Cerebellar nuclear complex (tissue), 1 donor: Measurements from ENCODE around the gene COX8C.

Experiments used
- DNase-seq, 2 experiments: peaks; one replicate each; lab custom pipeline; 2025; lab: John Stamatoyannopoulos, UW

Gene COX8C

GRCh38 chr14:93346926-93347721, at the start of gene COX8C:
TSS of gene COX8C (plus strand) at chr14:93347182. CDS start at chr14:93347269, 87 bp downstream.
- no peak for DNase-seq

GRCh38 chr14:93299416-93299815, 47.6 kb upstream of the COX8C start:
- DNase-seq = no peak

GRCh38 chr14:93299866-93300265, 47.1 kb upstream of the COX8C start:
- no peak for DNase-seq

GRCh38 chr14:93301821-93302447, 45.0 kb upstream of the COX8C start:
- DNase-seq = no peak

GRCh38 chr14:93302688-93303581, 44.0 kb upstream of the COX8C start:
- no peak for DNase-seq

GRCh38 chr14:93303659-93304058, 43.3 kb upstream of the COX8C start:
- DNase-seq = no peak

GRCh38 chr14:93304771-93305170, 42.2 kb upstream of the COX8C start:
- DNase-seq = no peak

GRCh38 chr14:93305725-93306418, 41.1 kb upstream of the COX8C start:
- no peak for DNase-seq

- DNase-seq = no peak
Measured at GRCh38 chr14:93306812-93307211, 40.2 kb upstream of the COX8C start.

GRCh38 chr14:93308686-93309345, 38.2 kb upstream of the COX8C start:
- DNase-seq = no peak

GRCh38 chr14:93309427-93309966, 37.5 kb upstream of the COX8C start:
- no peak for DNase-seq

GRCh38 chr14:93311082-93311481, 35.9 kb upstream of the COX8C start:
- no peak for DNase-seq

GRCh38 chr14:93315575-93315974, 31.4 kb upstream of the COX8C start:
- DNase-seq = no peak

- no peak for DNase-seq
Measured at GRCh38 chr14:93316716-93317115, 30.3 kb upstream of the COX8C start.

- no peak for DNase-seq
Measured at GRCh38 chr14:93317210-93317874, 29.6 kb upstream of the COX8C start.

GRCh38 chr14:93317875-93318807, 28.8 kb upstream of the COX8C start:
- DNase-seq = no peak

- no peak for DNase-seq
Measured at GRCh38 chr14:93318927-93319326, 28.1 kb upstream of the COX8C start.

- DNase-seq = no peak
Measured at GRCh38 chr14:93319494-93319893, 27.5 kb upstream of the COX8C start.

- DNase-seq = no peak
Measured at GRCh38 chr14:93319958-93320357, 27.0 kb upstream of the COX8C start.
